Chondrocyte (in vitro differentiated cells): Measurements from ENCODE around the gene GLYR1. TPM values are rescaled to one million over a fixed set of nuclear protein-coding genes. Genes with fewer than 3 reads are reported as not detected.
A peak's percentile ranks its signal among the peaks of the same experiment; 100 is the strongest.

ENCODE experiments used
- DNase-seq: peaks from one replicate; pipeline ENCODE4 v3.0.0; 2021; ENCODE audit warnings: mixed read lengths, low spot score
- H3K27ac Mint-ChIP-seq: one replicate; pipeline ENCODE4 v1.8.0; 2021; ENCODE audit warnings: mild to moderate bottlenecking, moderate library complexity, mixed read lengths; ENCODE audit not compliant: unreplicated experiment
- H3K27me3 Mint-ChIP-seq: 2 replicates; pipeline ENCODE4 v1.8.0; 2021; ENCODE audit warnings: low read depth, mixed read lengths
- H3K36me3 Mint-ChIP-seq: 2 replicates; pipeline ENCODE4 v1.8.0; 2021; ENCODE audit warnings: low read depth, mixed read lengths
- H3K4me1 Mint-ChIP-seq: 2 replicates; pipeline ENCODE4 v1.8.0; 2021; ENCODE audit warnings: low read depth, mild to moderate bottlenecking, mixed read lengths
- H3K4me3 Mint-ChIP-seq: one replicate; pipeline ENCODE4 v1.8.0; 2021; ENCODE audit warnings: mild to moderate bottlenecking, moderate library complexity, mixed read lengths; ENCODE audit not compliant: unreplicated experiment
- H3K9me3 Mint-ChIP-seq: 2 replicates; pipeline ENCODE4 v1.8.0; 2021; ENCODE audit warnings: low read depth, mixed read lengths
- CTCF ChIP-seq: fragments of 200-600 bp; sonication (generic); IDR thresholded peaks from 2 replicates; pipeline ENCODE4 v1.5.0; 2021; ENCODE audit warnings: antibody characterized with exemption, mild to moderate bottlenecking, moderate library complexity
- total RNA-seq: library from RNA; stranded (reverse); gene quantifications from 3 replicates; pipeline ENCODE4 v1.2.1, GENCODE V29; 2021

The GLYR1 gene
- total RNA-seq, 1 donor from 2014 or later: 56.8 TPM

- TF ChIP-seq CTCF: no peak
- Mint-ChIP-seq H3K9me3 (no peaks in the 10 kb centered on the region), H3K4me3 (no peak overlapping the region), H3K27ac (no peak overlapping the region), H3K4me1 (peaks cover 31% of the 10 kb centered on the region), H3K27me3 (no peaks in the 10 kb centered on the region), H3K36me3 (peaks cover 40% of the 10 kb centered on the region)
- no peak for DNase-seq
Measured at GRCh38 chr16:4855804-4856203, 8.7 kb upstream of the GLYR1 start.

- Mint-ChIP-seq H3K4me3 (no peak overlapping the region), H3K27me3 (no peaks in the 10 kb centered on the region), H3K9me3 (no peaks in the 10 kb centered on the region), H3K27ac (no peak overlapping the region), H3K4me1 (peaks cover 36% of the 10 kb centered on the region), H3K36me3 (peaks cover 35% of the 10 kb centered on the region)
- TF ChIP-seq CTCF: no peak
- no peak for DNase-seq
Measured at GRCh38 chr16:4855371-4855770, 8.3 kb upstream of the GLYR1 start.

GRCh38 chr16:4852221-4852872 is 5.3 kb upstream of the GLYR1 start:
- no peak overlapping the region for H3K4me3 Mint-ChIP-seq
- H3K36me3 Mint-ChIP-seq: peaks cover 10% of the 10 kb centered on the region
- no peaks in the 10 kb centered on the region for H3K27me3 Mint-ChIP-seq
- peak overlapping the region; percentile 72 for H3K27ac Mint-ChIP-seq
- H3K4me1 Mint-ChIP-seq: peaks cover 46% of the 10 kb centered on the region
- no peaks in the 10 kb centered on the region for H3K9me3 Mint-ChIP-seq
- DNase-seq: no peak
- TF ChIP-seq CTCF: no peak

- TF ChIP-seq CTCF: no peak
- Mint-ChIP-seq H3K4me1 (peaks cover 59% of the 10 kb centered on the region), H3K27ac (no peak overlapping the region), H3K27me3 (no peaks in the 10 kb centered on the region), H3K4me3 (peak overlapping the region; percentile 17), H3K9me3 (no peaks in the 10 kb centered on the region), H3K36me3 (peaks cover 11% of the 10 kb centered on the region)
- no peak for DNase-seq
Measured at GRCh38 chr16:4850211-4850610, 3.1 kb upstream of the GLYR1 start.

- DNase-seq: no peak
- Mint-ChIP-seq H3K4me3 (peak overlapping the region; percentile 89), H3K4me1 (peaks cover 64% of the 10 kb centered on the region)
Measured at GRCh38 chr16:4847774-4848587, 893 bp upstream of the GLYR1 start.

More at GRCh38 chr16:4847774-4848587, 893 bp upstream of the GLYR1 start:
- H3K36me3 Mint-ChIP-seq: peaks cover 8% of the 10 kb centered on the region
- TF ChIP-seq CTCF: peak; percentile 34
- H3K9me3 Mint-ChIP-seq: no peaks in the 10 kb centered on the region
- H3K27me3 Mint-ChIP-seq: no peaks in the 10 kb centered on the region
- peak overlapping the region; percentile 93 for H3K27ac Mint-ChIP-seq
